HL-60 (cell line): ENCODE measurements around the gene LARP1.

Source experiments
- DNase-seq, 2 experiments: peaks; one replicate each; pipeline ENCODE4 v3.0.0-alpha.2; 2010 to 2020; ENCODE audit warnings: low read depth in 1 of 2, low spot score in 1 of 2
- H3K27ac ChIP-seq: fragments of 250-450 bp; sonication (Bioruptor Pico); replicated peaks from 2 replicates; pipeline ENCODE4 v1.5.1; 2020; ENCODE audit warnings: mild to moderate bottlenecking, moderate library complexity
- H3K27me3 ChIP-seq: fragments of 250-450 bp; sonication (Bioruptor Pico); 2 replicates; pipeline ENCODE4 v1.5.1; 2021; ENCODE audit warnings: mild to moderate bottlenecking, moderate library complexity; ENCODE audit not compliant: insufficient read depth, poor library complexity, severe bottlenecking
- H3K4me3 ChIP-seq: replicated peaks from 2 replicates; pipeline ENCODE4 v1.5.1; 2011; ENCODE audit warnings: mild to moderate bottlenecking, control low read depth, low read length; ENCODE audit not compliant: insufficient read depth
- GABPA ChIP-seq: IDR thresholded peaks from 2 replicates; pipeline ENCODE4 v1.6.1; 2012; ENCODE audit warnings: low read depth
- POLR2AphosphoS5 ChIP-seq: IDR thresholded peaks from 2 replicates; pipeline ENCODE4 v1.6.1; 2012; ENCODE audit warnings: low read depth
- REST ChIP-seq: IDR thresholded peaks from 2 replicates; pipeline ENCODE4 v1.6.1; 2012; ENCODE audit warnings: low read depth; ENCODE audit not compliant: insufficient replicate concordance
- SPI1 ChIP-seq: IDR thresholded peaks from 2 replicates; pipeline ENCODE4 v1.6.1; 2012; ENCODE audit warnings: low read depth, mild to moderate bottlenecking, borderline replicate concordance
- TF ChIP-seq, protein P1 (sequence below): IDR thresholded peaks from one replicate; pipeline ENCODE4 v1.5.1; 2011; ENCODE audit warnings: low read length, control low read depth, inconsistent platforms; ENCODE audit not compliant: insufficient read depth

LARP1 gene

DNA sequence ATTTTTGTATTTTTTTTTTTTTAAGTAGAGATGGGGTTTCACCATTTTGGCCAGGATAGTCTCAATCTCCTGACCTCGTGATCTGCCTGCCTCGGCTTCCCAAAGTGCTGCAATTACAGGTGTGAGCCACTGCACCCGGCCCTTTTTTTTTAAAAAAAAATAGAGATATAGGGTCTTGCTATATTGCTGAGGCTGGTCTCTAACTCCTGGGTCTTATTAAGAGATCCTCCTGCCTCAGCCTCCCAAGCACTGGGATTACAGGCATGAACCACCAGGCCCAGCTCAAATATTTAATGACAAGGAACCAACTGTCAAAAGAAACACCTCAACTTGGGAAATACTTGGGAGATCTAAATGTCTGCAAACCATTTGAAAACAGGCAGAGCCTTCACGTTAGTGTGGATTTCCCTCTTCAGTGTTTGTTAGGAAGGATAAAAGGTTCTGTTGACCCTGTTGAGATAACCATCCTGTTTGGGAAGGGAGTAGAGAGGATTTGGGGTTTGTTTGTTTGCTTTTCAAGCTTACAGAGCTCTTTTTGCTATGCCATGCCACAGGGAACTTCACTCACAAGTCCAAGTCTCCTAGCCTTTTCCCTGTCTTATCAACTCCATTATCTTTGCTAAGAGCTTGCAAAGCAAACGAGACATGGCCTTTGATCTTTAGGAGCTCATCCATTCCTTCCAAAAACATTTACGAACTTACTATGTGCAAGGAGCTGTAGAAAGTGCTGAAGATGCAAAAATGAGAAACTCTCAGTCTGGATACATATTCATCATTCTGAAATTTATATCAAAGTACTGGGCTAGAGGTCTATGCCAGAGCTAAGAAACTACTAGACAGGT, 87.7 kb downstream of the LARP1 start:
- DNase-seq: no peak
- Histone ChIP-seq H3K27ac (no peak overlapping the region), H3K27me3 (no peaks in the 10 kb centered on the region)

GRCh38 chr5:154844809-154845208, 89.6 kb downstream of the LARP1 start:
- TF ChIP-seq GABPA (no peak), SPI1 (no peak), REST (no peak), POLR2AphosphoS5 (no peak)
- TF ChIP-seq, protein P1, sequence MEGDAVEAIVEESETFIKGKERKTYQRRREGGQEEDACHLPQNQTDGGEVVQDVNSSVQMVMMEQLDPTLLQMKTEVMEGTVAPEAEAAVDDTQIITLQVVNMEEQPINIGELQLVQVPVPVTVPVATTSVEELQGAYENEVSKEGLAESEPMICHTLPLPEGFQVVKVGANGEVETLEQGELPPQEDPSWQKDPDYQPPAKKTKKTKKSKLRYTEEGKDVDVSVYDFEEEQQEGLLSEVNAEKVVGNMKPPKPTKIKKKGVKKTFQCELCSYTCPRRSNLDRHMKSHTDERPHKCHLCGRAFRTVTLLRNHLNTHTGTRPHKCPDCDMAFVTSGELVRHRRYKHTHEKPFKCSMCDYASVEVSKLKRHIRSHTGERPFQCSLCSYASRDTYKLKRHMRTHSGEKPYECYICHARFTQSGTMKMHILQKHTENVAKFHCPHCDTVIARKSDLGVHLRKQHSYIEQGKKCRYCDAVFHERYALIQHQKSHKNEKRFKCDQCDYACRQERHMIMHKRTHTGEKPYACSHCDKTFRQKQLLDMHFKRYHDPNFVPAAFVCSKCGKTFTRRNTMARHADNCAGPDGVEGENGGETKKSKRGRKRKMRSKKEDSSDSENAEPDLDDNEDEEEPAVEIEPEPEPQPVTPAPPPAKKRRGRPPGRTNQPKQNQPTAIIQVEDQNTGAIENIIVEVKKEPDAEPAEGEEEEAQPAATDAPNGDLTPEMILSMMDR: no peak
- Histone ChIP-seq H3K27me3 (no peaks in the 10 kb centered on the region), H3K27ac (no peak overlapping the region), H3K4me3 (no peak overlapping the region)
- no peak for DNase-seq

More for the DNA sequence above, 87.7 kb downstream of the LARP1 start:
- TF ChIP-seq, protein P1: no peak
- TF ChIP-seq SPI1: no peak
- TF ChIP-seq POLR2AphosphoS5: no peak
- TF ChIP-seq GABPA: no peak
- TF ChIP-seq REST: no peak
- H3K4me3 ChIP-seq: no peak overlapping the region

DNA sequence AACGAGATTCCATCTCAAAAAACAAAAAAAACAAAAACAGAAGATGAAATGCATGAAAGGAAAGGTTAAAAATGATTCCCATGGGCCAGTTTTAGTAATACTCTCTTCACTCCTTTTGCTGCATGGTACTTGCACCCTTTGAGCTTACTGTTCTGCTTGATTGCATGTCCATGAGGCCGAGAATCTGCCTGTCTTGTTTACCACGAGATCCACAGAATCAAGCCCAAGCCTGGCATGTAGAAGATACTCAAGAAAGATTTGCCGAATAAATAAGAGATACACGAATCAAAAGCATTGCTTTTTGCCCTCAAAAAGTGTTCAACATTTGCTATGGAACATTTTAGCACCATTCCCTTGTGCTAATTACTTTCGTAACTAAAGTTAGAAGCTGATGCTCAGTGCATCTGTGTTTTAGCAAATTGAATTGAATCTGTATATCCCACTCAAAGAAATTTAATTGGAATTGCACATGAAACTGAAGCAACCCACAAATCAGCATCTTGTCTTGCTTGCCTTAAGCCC, 94.1 kb downstream of the LARP1 start:
- H3K4me3 ChIP-seq: no peak overlapping the region
- peak overlapping the region; percentile 46 for H3K27ac ChIP-seq
- TF ChIP-seq, protein P1: no peak
- no peaks in the 10 kb centered on the region for H3K27me3 ChIP-seq
- no peak for DNase-seq

DNA sequence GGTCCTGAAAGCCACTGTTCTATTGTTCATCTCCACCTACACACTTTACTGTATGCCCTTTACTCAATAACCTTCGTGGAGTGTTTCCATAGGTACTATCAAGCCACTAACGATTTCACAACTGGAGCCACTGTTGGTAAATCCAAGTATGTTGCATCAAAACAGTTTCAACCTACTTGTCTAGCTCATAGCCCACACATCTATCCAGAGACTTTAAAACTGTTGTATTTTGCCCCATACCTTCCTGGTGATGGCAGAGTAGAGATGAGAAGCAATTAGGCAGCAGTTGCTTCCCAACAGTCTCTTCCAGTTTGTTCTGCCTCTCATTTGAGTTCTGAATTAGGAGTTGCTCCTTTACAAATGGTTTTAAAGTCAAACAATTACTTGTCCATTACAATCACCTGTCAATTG, 94.6 kb downstream of the LARP1 start:
- TF ChIP-seq, protein P1: no peak
- TF ChIP-seq SPI1: no peak
- no peak for TF ChIP-seq POLR2AphosphoS5
- TF ChIP-seq REST: no peak
- TF ChIP-seq GABPA: no peak
- peak overlapping the region; percentile 46 for H3K27ac ChIP-seq
- no peaks in the 10 kb centered on the region for H3K27me3 ChIP-seq
- peak in 1 of 2 experiments; percentile 82 for DNase-seq
- no peak overlapping the region for H3K4me3 ChIP-seq
